ENCODE data around the gene FIGLA.

- no peak for TF ChIP-seq CTCF (IDR thresholded peaks at IDR 0.05; ENCODE audit: low read depth, low read length)
- no peak for TF ChIP-seq POLR2A (IDR thresholded peaks at IDR 0.05; ENCODE audit: extremely low read depth, insufficient read length)
- no peak for TF ChIP-seq MAX (IDR thresholded peaks at IDR 0.05; ENCODE audit: low read depth, low read length)
Measured at GRCh38 chr2:70829916-70830315, 39.5 kb upstream of the FIGLA start.
